Esophagus muscularis mucosa (tissue), 4 donors: ENCODE measurements around the gene CNGA4. TPM values are rescaled to one million over a fixed set of nuclear protein-coding genes. Genes with fewer than 3 reads are reported as not detected.
A peak's percentile ranks its signal among the peaks of the same experiment; 100 is the strongest.

Source experiments
- DNase-seq: peaks from one replicate; pipeline ENCODE4 v3.0.0-alpha.2; 2017; ENCODE audit errors: extremely low spot score
- H3K27ac ChIP-seq, 4 donors: fragments of 200-600 bp; sonication (generic); replicated peaks in 1 of 4; 1 replicate in 3 of 4; 2 replicates in 1 of 4; pipeline ENCODE4 v1.5.1; 2016 to 2019; ENCODE audit warnings: mild to moderate bottlenecking in 1 of 4
- H3K27me3 ChIP-seq, 4 donors: fragments of 200-600 bp; sonication (generic); one replicate each; pipeline versions ENCODE4 v1.5.1 to v1.6.0; 2016 to 2019
- H3K36me3 ChIP-seq, 4 donors: fragments of 200-600 bp; sonication (generic); one replicate each; pipeline ENCODE4 v1.5.1; 2016 to 2019
- H3K4me1 ChIP-seq, 4 donors: fragments of 200-600 bp; sonication (generic); one replicate each; pipeline ENCODE4 v1.5.1; 2016 to 2019
- H3K4me3 ChIP-seq, 4 donors: fragments of 200-600 bp; sonication (generic); 1 replicate in 2 of 4; 2 replicates in 2 of 4; pipeline ENCODE4 v1.5.1; 2016 to 2019; ENCODE audit warnings: mild to moderate bottlenecking in 4 of 4, moderate library complexity in 1 of 4
- H3K9me3 ChIP-seq, 4 donors: fragments of 200-600 bp; sonication (generic); 1 replicate in 3 of 4; 2 replicates in 1 of 4; pipeline ENCODE4 v1.5.1; 2016 to 2019
- EP300 ChIP-seq: sonication (generic); formaldehyde crosslinking; IDR thresholded peaks from one replicate; pipeline ENCODE4 v1.6.1; 2017; ENCODE audit warnings: antibody characterized with exemption
- POLR2A ChIP-seq: fragments of 450-650 bp; IDR thresholded peaks from one replicate; pipeline ENCODE4 v1.6.1; 2017; ENCODE audit warnings: antibody characterized with exemption, moderate library complexity, mild to moderate bottlenecking, low read depth
- POLR2AphosphoS5 ChIP-seq, 2 donors: sonication (generic); formaldehyde crosslinking; IDR thresholded peaks; one replicate each; pipeline ENCODE4 v1.6.1; 2017; ENCODE audit warnings: antibody characterized with exemption in 2 of 2
- WGBS: methylation state at CpG from one replicate; pipeline ENCODE4 v1.1.5; 2018; 5-methylcytosine and 5-hydroxymethylcytosine counted together
- intact Hi-C: fragments of 100-400 bp; cut with DNase I; formaldehyde crosslinking; loops from one replicate; pipeline ENCODE4 v1.15.1; 2023
- total RNA-seq, 4 donors: library from RNA; depleted of rRNA; stranded (reverse); fragments of >200 nt; gene quantifications; one replicate each; pipeline versions ENCODE4 v1.1.0 to v1.2.1, GENCODE V29; 2016
- TF ChIP-seq, protein P1 (sequence below), 3 experiments: fragments of 200-600 bp in 2 of 3; fragments of 450-650 bp in 1 of 3; sonication (generic) in 2 of 3; IDR thresholded peaks; one replicate each; pipeline ENCODE4 v1.5.1; 2017 to 2019; ENCODE audit warnings: antibody characterized with exemption in 3 of 3, mild to moderate bottlenecking in 2 of 3, moderate library complexity in 1 of 3

Gene CNGA4
- total RNA-seq, 4 donors from 2014 or later, result not detected

DNA sequence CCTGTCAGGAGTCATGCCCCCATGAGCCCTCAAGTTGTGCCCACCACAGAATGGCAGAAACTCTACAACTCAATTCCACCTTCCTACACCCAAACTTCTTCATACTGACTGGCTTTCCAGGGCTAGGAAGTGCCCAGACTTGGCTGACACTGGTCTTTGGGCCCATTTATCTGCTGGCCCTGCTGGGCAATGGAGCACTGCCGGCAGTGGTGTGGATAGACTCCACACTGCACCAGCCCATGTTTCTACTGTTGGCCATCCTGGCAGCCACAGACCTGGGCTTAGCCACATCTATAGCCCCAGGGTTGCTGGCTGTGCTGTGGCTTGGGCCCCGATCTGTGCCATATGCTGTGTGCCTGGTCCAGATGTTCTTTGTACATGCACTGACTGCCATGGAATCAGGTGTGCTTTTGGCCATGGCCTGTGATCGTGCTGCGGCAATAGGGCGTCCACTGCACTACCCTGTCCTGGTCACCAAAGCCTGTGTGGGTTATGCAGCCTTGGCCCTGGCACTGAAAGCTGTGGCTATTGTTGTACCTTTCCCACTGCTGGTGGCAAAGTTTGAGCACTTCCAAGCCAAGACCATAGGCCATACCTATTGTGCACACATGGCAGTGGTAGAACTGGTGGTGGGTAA lies 39.6 kb upstream of the CNGA4 start, which contains the start of gene OR52W1:
TSS of gene OR52W1 (plus strand) at position 51 of the 637 bp plus-strand sequence. CDS start at position 51, 0 bp downstream.
- no peaks in the 10 kb centered on the region for H3K36me3 ChIP-seq
- intact Hi-C loops, result no loop called here
- no peak within 1 kb of the TSS for H3K27ac ChIP-seq
- H3K4me1 ChIP-seq, result no peaks in the 10 kb centered on the region
- DNase-seq, result peak; percentile 57
- no peaks in the 10 kb centered on the region for H3K9me3 ChIP-seq
- no peaks in the 10 kb centered on the region for H3K27me3 ChIP-seq
- H3K4me3 ChIP-seq, result no peak within 1 kb of the TSS
- WGBS, result 100% methylated on average over 4 of the region's 5 CpGs
- TF ChIP-seq, protein P1, sequence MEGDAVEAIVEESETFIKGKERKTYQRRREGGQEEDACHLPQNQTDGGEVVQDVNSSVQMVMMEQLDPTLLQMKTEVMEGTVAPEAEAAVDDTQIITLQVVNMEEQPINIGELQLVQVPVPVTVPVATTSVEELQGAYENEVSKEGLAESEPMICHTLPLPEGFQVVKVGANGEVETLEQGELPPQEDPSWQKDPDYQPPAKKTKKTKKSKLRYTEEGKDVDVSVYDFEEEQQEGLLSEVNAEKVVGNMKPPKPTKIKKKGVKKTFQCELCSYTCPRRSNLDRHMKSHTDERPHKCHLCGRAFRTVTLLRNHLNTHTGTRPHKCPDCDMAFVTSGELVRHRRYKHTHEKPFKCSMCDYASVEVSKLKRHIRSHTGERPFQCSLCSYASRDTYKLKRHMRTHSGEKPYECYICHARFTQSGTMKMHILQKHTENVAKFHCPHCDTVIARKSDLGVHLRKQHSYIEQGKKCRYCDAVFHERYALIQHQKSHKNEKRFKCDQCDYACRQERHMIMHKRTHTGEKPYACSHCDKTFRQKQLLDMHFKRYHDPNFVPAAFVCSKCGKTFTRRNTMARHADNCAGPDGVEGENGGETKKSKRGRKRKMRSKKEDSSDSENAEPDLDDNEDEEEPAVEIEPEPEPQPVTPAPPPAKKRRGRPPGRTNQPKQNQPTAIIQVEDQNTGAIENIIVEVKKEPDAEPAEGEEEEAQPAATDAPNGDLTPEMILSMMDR (IDR thresholded peaks at IDR 0.05), result no peak
- TF ChIP-seq POLR2AphosphoS5 (IDR thresholded peaks at IDR 0.05), result no peak
- TF ChIP-seq POLR2A, result no peak
- TF ChIP-seq EP300, result no peak

DNA sequence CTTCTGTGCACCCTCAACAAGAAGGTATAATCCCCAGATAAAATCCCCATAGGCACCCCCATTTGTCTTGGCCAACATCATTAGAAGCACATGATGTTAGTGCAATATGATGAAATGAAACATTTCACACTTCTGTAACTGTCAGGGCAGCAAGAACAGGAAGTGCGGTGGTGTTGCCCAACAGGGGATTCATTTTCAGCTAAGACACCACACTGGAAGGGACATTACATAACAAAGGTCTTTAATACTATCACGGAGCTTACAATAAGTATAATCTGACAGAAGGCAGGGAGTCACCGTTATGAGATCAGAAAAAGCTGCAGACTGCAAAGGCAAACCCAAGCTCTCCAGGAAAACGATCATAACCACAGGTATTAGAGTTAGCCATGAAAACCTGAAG lies 37.9 kb upstream of the CNGA4 start:
- Histone ChIP-seq H3K27me3 (no peaks in the 10 kb centered on the region), H3K4me1 (no peaks in the 10 kb centered on the region), H3K9me3 (no peaks in the 10 kb centered on the region), H3K36me3 (peaks cover 0 to 13% (median 12%) of the 10 kb centered on the region in 4 donors), H3K4me3 (no peak overlapping the region), H3K27ac (no peak overlapping the region)
- TF ChIP-seq, protein P1 (IDR thresholded peaks at IDR 0.05), result no peak
- TF ChIP-seq POLR2A (no peak), EP300 (no peak), POLR2AphosphoS5 (IDR thresholded peaks at IDR 0.05) (no peak)
- intact Hi-C loops, result no loop called here
- DNase-seq, result peak; percentile 91
- 65% methylated on average over 4 of the region's 4 CpGs for WGBS

DNA sequence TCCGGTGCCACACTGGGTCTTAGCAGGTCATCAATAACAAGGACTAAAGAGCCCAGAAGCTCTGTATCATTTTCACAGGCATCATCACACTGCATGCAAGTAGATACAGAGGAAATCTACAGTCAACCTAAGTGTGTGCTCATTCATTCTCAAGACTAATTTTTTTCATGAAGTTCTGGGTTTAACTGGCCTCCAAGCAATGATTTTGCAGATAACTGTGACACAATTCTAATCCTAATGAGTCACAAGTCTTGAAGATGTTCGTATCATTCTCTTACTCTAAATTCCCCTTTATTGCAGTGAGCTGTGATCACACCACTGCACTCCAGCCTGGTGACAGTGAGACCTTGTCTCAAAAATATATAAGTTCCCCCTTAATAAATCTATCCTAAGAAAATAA lies 37.4 kb upstream of the CNGA4 start:
- intact Hi-C loops, result no loop called here
- Histone ChIP-seq H3K27me3 (no peaks in the 10 kb centered on the region), H3K4me3 (no peak overlapping the region), H3K4me1 (no peaks in the 10 kb centered on the region), H3K36me3 (peaks cover 0 to 17% (median 13%) of the 10 kb centered on the region in 4 donors), H3K9me3 (no peaks in the 10 kb centered on the region), H3K27ac (no peak overlapping the region)
- DNase-seq, result no peak
- WGBS, result 61% methylated on average over 2 of the region's 2 CpGs
- no peak for TF ChIP-seq POLR2A
- TF ChIP-seq, protein P1 (IDR thresholded peaks at IDR 0.05), result no peak
- TF ChIP-seq POLR2AphosphoS5 (IDR thresholded peaks at IDR 0.05), result no peak
- no peak for TF ChIP-seq EP300

DNA sequence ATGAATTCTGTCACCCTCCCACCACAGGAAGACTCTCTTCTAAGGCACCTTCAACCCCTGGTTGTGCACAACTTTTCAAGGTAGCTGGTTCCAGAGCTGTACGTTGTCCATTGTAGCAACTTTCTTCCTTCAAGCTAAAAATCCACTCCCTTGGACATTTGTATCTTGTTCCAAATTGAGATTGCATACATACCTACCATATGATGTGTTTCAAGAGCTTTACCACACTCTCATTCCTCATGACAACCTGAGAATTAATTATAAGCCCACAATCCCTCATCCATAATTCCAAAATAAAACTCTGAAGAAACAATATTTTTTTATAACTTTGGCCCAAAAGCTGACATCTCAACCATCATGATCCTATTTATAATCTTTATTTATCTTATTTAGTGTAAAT lies 36.8 kb upstream of the CNGA4 start:
- Histone ChIP-seq H3K4me1 (no peaks in the 10 kb centered on the region), H3K27me3 (no peaks in the 10 kb centered on the region), H3K27ac (no peak overlapping the region), H3K36me3 (peaks cover 0 to 18% (median 14%) of the 10 kb centered on the region in 4 donors), H3K9me3 (no peaks in the 10 kb centered on the region), H3K4me3 (no peak overlapping the region)
- no peak for DNase-seq
- intact Hi-C loops, result no loop called here
- 76% methylated on average over 1 of the region's 1 CpG for WGBS
- TF ChIP-seq POLR2A (no peak), EP300 (no peak), POLR2AphosphoS5 (IDR thresholded peaks at IDR 0.05) (no peak)
- TF ChIP-seq, protein P1 (IDR thresholded peaks at IDR 0.05), result no peak

DNA sequence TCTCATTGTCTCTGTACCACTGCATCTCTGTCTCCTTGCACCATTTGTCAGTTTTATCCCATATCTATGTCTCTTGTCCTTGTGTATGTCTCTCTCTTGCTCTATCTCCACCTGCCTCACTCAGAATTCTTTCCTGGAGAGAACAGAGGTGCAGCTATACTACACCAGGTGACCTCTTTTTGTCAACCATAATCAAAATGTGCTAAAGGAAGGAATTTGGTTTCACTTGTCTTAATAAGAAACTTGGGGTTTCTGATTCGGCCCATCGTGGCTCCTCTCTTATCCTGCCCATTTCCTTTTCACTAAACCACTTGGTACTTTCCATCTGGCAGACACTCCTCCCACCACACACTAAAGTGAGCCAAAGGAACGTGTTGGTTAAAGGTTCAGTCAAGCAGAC lies 35.6 kb upstream of the CNGA4 start:
- H3K27ac ChIP-seq, result no peak overlapping the region
- H3K9me3 ChIP-seq, result no peaks in the 10 kb centered on the region
- peaks cover 0 to 23% (median 20%) of the 10 kb centered on the region in 4 donors for H3K36me3 ChIP-seq
- no peak for DNase-seq
- intact Hi-C loops, result no loop called here
- H3K27me3 ChIP-seq, result no peaks in the 10 kb centered on the region
- H3K4me3 ChIP-seq, result no peak overlapping the region
- H3K4me1 ChIP-seq, result no peaks in the 10 kb centered on the region
- 69% methylated on average over 3 of the region's 3 CpGs for WGBS
- TF ChIP-seq, protein P1 (IDR thresholded peaks at IDR 0.05), result no peak
- no peak for TF ChIP-seq EP300
- no peak for TF ChIP-seq POLR2A
- TF ChIP-seq POLR2AphosphoS5 (IDR thresholded peaks at IDR 0.05), result no peak
